Pancreas (tissue), 10 donors: ENCODE data around the gene NAA16. TPM values are rescaled to one million over a fixed set of nuclear protein-coding genes. Genes with fewer than 3 reads are reported as not detected.

ENCODE experiments used
- ATAC-seq, 4 donors: fragments of 200-7000 bp; cut with Tn5 transposase; one replicate each; pipeline versions ENCODE4 v1.8.0 to v1.9.1; 2020; ENCODE audit warnings: mild to moderate bottlenecking in 4 of 4, moderate library complexity in 4 of 4
- DNase-seq, 6 donors: peaks; one replicate each; pipeline ENCODE4 v3.0.0-alpha.2; 2020
- FAIRE-seq: peaks from 2 replicates; lab custom pipeline; 2012; peaks lifted over from hg19 to GRCh38; lab: Jason Lieb, UNC
- H3K27ac ChIP-seq, 4 donors: fragments of 200-600 bp; sonication (generic); 1 replicate in 3 of 4; 2 replicates in 1 of 4; pipeline versions ENCODE4 v1.5.0 to v1.8.0; 2020
- H3K27me3 ChIP-seq, 4 donors: fragments of 200-600 bp; one replicate each; pipeline ENCODE4 v1.8.0; 2021
- H3K36me3 ChIP-seq, 3 donors: fragments of 200-600 bp; sonication (generic) in 1 of 3; one replicate each; pipeline versions ENCODE4 v1.5.0 to v1.8.0; 2020 to 2021
- H3K4me1 ChIP-seq, 3 donors: fragments of 200-600 bp; one replicate each; pipeline ENCODE4 v1.8.0; 2021
- H3K4me3 ChIP-seq, 4 donors: fragments of 200-600 bp; sonication (generic) in 2 of 4; one replicate each; pipeline versions ENCODE4 v1.5.0 to v1.8.0; 2020 to 2021
- H3K9me3 ChIP-seq, 4 donors: fragments of 200-600 bp; one replicate each; pipeline ENCODE4 v1.8.0; 2021
- WGBS, 2 donors: extraction: QIAGEN DNeasy Blood & Tissue Kit; methylation state at CpG; one replicate each; pipeline ENCODE4 v1.1.7; 2013; 5-methylcytosine and 5-hydroxymethylcytosine counted together
- intact Hi-C, 3 donors: fragments of 100-400 bp; cut with DNase I; formaldehyde crosslinking; loops; one replicate each; pipeline versions ENCODE4 v1.11.1 to v1.14.2; 2022
- polyA plus RNA-seq, 2 donors: library from polyadenylated mRNA; stranded (reverse); fragments of 200-250 nt; gene quantifications; one replicate each; pipeline ENCODE4 v1.2.3, GENCODE V29; 2013
- total RNA-seq, 6 donors: library from RNA; stranded (reverse); fragmentation: NEBNext Ultra II Directional in 4 of 6; extraction: Animal tissue kit (Norgen Biotek cat#: 25700) in 4 of 6; gene quantifications; one replicate each; pipeline versions ENCODE4 v1.2.1 to v1.2.4, GENCODE V29; 2021 to 2023
- TF ChIP-seq, protein P1 (sequence below), 4 donors: fragments of 200-600 bp; sonication (generic) in 3 of 4; IDR thresholded peaks; one replicate each; pipeline versions ENCODE4 v1.5.0 to v1.8.0; 2021; ENCODE audit warnings: antibody characterized with exemption in 4 of 4
- donor health status: healthy with polysubstance abuse.
- donor health status: DM: no; HTN: no; CAD: no; lungs with moderate emphysema.
- donor health status: DM: no; HTN: no; CAD: no.
- donor health status: control.
- donor health status: control.
- donor health status: Bipolar disorder and iron deficiency.
- donor health status: DM: yes; HTN: yes; CAD: no.
- donor health status: DM: no; HTN: no; CAD: no.
- donor health status: DM: no; HTN: no; CAD: no.
- donor health status: DM: yes; HTN: yes; CAD: no.

NAA16 gene
- total and polyA plus RNA-seq, 8 donors = 20.3 to 46.9 (median 24.0) TPM

DNA sequence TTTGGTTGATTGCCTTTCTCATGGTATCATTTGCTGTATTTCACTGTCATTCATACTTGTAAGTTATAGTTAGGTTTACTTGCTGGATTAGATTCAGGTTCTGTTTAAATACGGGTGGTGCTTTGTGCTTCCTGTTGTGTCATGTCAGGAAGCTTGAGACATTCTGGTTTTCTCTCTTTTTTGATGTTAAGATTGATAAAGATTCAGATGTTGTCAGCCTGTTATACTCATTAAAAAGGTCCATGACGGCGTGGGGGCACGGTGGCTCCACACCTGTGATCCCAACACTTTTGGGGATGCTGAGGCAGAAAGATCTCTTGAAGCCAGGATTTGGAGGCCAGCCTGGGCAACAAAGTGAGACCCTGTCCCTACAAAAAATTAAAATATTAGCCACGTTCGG lies 45.7 kb downstream of the NAA16 start:
- H3K4me3 ChIP-seq = no peak overlapping the region
- no peak for ATAC-seq
- 85 to 89% methylated on average over 6 of the region's 6 CpGs for WGBS, 2 donors
- peaks cover 0 to 48% (median 0%) of the 10 kb centered on the region in 3 donors for H3K36me3 ChIP-seq
- no peak for FAIRE-seq
- H3K27me3 ChIP-seq = no peaks in the 10 kb centered on the region
- no peak overlapping the region for H3K27ac ChIP-seq
- no peaks in the 10 kb centered on the region for H3K9me3 ChIP-seq
- intact Hi-C loops = no loop called here
- DNase-seq = no peak
- TF ChIP-seq, protein P1, sequence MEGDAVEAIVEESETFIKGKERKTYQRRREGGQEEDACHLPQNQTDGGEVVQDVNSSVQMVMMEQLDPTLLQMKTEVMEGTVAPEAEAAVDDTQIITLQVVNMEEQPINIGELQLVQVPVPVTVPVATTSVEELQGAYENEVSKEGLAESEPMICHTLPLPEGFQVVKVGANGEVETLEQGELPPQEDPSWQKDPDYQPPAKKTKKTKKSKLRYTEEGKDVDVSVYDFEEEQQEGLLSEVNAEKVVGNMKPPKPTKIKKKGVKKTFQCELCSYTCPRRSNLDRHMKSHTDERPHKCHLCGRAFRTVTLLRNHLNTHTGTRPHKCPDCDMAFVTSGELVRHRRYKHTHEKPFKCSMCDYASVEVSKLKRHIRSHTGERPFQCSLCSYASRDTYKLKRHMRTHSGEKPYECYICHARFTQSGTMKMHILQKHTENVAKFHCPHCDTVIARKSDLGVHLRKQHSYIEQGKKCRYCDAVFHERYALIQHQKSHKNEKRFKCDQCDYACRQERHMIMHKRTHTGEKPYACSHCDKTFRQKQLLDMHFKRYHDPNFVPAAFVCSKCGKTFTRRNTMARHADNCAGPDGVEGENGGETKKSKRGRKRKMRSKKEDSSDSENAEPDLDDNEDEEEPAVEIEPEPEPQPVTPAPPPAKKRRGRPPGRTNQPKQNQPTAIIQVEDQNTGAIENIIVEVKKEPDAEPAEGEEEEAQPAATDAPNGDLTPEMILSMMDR (IDR thresholded peaks at IDR 0.05) = no peak
- no peaks in the 10 kb centered on the region for H3K4me1 ChIP-seq

- DNase-seq (no peak), ATAC-seq (no peak), FAIRE-seq (no peak)
- Histone ChIP-seq H3K27ac (no peak overlapping the region), H3K36me3 (peaks cover 0 to 56% (median 5%) of the 10 kb centered on the region in 3 donors), H3K4me1 (no peaks in the 10 kb centered on the region), H3K27me3 (no peaks in the 10 kb centered on the region), H3K9me3 (no peaks in the 10 kb centered on the region), H3K4me3 (no peak overlapping the region)
- 47 to 57% methylated on average over 5 of the region's 5 CpGs for WGBS, 2 donors
- intact Hi-C loops = no loop called here
- TF ChIP-seq, protein P1 (IDR thresholded peaks at IDR 0.05) = no peak
Measured at GRCh38 chr13:41361491-41361890, 50.4 kb downstream of the NAA16 start.

DNA sequence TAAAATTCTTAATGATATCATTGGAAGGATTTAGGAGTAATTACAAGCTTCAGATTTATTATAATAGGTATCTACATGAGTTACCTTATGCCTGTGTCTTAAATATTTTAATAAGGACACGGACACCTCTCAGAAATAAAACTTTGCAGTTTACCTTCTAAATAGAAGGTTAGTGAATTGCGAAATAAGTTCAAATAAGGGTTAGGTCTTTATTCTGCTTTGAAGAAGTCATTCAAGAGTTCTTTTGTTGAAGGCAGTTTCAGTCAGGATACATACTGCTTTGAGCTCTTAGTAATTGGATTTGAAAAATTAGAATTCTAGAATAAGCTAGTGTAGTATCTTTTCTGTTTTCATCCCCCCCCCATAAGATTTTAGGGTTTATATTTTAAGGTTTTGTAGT lies 53.0 kb downstream of the NAA16 start:
- Histone ChIP-seq H3K4me1 (no peaks in the 10 kb centered on the region), H3K4me3 (no peak overlapping the region), H3K27me3 (no peaks in the 10 kb centered on the region), H3K9me3 (no peaks in the 10 kb centered on the region), H3K36me3 (peaks cover 0 to 58% (median 14%) of the 10 kb centered on the region in 3 donors), H3K27ac (no peak overlapping the region)
- intact Hi-C loops = no loop called here
- DNase-seq = no peak
- TF ChIP-seq, protein P1 (IDR thresholded peaks at IDR 0.05) = no peak
- ATAC-seq = no peak
- WGBS, 2 donors = 89 to 96% methylated on average over 2 of the region's 2 CpGs
- no peak for FAIRE-seq

GRCh38 chr13:41365631-41366030 lies 54.6 kb downstream of the NAA16 start:
- TF ChIP-seq, protein P1 (IDR thresholded peaks at IDR 0.05) = no peak
- Histone ChIP-seq H3K4me3 (no peak overlapping the region), H3K9me3 (no peaks in the 10 kb centered on the region), H3K36me3 (peaks cover 5 to 66% (median 17%) of the 10 kb centered on the region in 3 donors), H3K27me3 (no peaks in the 10 kb centered on the region), H3K27ac (no peak overlapping the region), H3K4me1 (no peaks in the 10 kb centered on the region)
- 95 to 96% methylated on average over 2 of the region's 2 CpGs for WGBS, 2 donors
- intact Hi-C loops = no loop called here
- no peak for DNase-seq
- no peak for FAIRE-seq
- ATAC-seq = no peak

- Histone ChIP-seq H3K4me1 (no peaks in the 10 kb centered on the region), H3K9me3 (no peaks in the 10 kb centered on the region), H3K4me3 (no peak overlapping the region), H3K27ac (no peak overlapping the region), H3K36me3 (peaks cover 5 to 81% (median 18%) of the 10 kb centered on the region in 3 donors), H3K27me3 (no peaks in the 10 kb centered on the region)
- no peak for FAIRE-seq
- DNase-seq = no peak
- intact Hi-C loops = no loop called here
- TF ChIP-seq, protein P1 (IDR thresholded peaks at IDR 0.05) = no peak
- 71 to 80% methylated on average over 2 of the region's 2 CpGs for WGBS, 2 donors
- peak in 1 of 4 donors; percentile 21 for ATAC-seq
Measured at GRCh38 chr13:41370736-41371135, 59.7 kb downstream of the NAA16 start.
